Spleen (tissue), 11 donors: ENCODE results near the gene MRGPRX3. TPM values are rescaled to one million over a fixed set of nuclear protein-coding genes. Genes with fewer than 3 reads are reported as not detected.

ENCODE experiments used
- DNase-seq: peaks from one replicate; pipeline ENCODE4 v3.0.0-alpha.2; 2020
- H3K27ac ChIP-seq, 8 donors: fragments of 200-600 bp; sonication (generic) in 7 of 8; 1 replicate in 4 of 8; 2 replicates in 4 of 8; pipeline versions ENCODE4 v1.5.0 to v1.8.0; 2016 to 2021; ENCODE audit warnings: inconsistent platforms in 4 of 8, mild to moderate bottlenecking in 4 of 8, moderate library complexity in 1 of 8
- H3K27me3 ChIP-seq, 7 donors: fragments of 200-600 bp; sonication (generic) in 6 of 7; replicated peaks in 1 of 7; 1 replicate in 4 of 7; 2 replicates in 3 of 7; pipeline versions ENCODE4 v1.5.0 to v1.8.0; 2016 to 2021; ENCODE audit warnings: inconsistent platforms in 3 of 7, mild to moderate bottlenecking in 1 of 7
- H3K36me3 ChIP-seq, 6 donors: fragments of 200-600 bp; sonication (generic) in 5 of 6; 1 replicate in 4 of 6; 2 replicates in 2 of 6; pipeline versions ENCODE4 v1.5.0 to v1.8.0; 2016 to 2021; ENCODE audit warnings: inconsistent platforms in 2 of 6
- H3K4me1 ChIP-seq, 6 donors: fragments of 200-600 bp; sonication (generic) in 5 of 6; 1 replicate in 3 of 6; 2 replicates in 3 of 6; pipeline versions ENCODE4 v1.5.0 to v1.8.0; 2016 to 2021; ENCODE audit warnings: inconsistent platforms in 3 of 6
- H3K4me3 ChIP-seq, 8 donors: fragments of 200-600 bp; sonication (generic) in 7 of 8; 1 replicate in 4 of 8; 2 replicates in 4 of 8; pipeline versions ENCODE4 v1.5.0 to v1.8.0; 2016 to 2021; ENCODE audit warnings: inconsistent platforms in 4 of 8, mild to moderate bottlenecking in 4 of 8, moderate library complexity in 2 of 8
- H3K9me3 ChIP-seq, 8 donors: fragments of 200-600 bp; sonication (generic) in 7 of 8; 1 replicate in 4 of 8; 2 replicates in 4 of 8; pipeline versions ENCODE4 v1.5.0 to v1.8.0; 2016 to 2021; ENCODE audit warnings: inconsistent platforms in 4 of 8
- CTCF ChIP-seq, 11 experiments: fragments of 200-600 bp in 7 of 11; fragments of 450-650 bp in 4 of 11; sonication (generic) in 4 of 11; IDR thresholded peaks in 8 of 11; conservative IDR thresholded peaks in 3 of 11; 1 replicate in 7 of 11; 2 replicates in 4 of 11; pipeline versions ENCODE4 v1.4.0 to v1.8.0; 2016 to 2021; ENCODE audit warnings: antibody characterized with exemption in 11 of 11, inconsistent platforms in 4 of 11, mild to moderate bottlenecking in 1 of 11
- POLR2A ChIP-seq, 3 donors: fragments of 450-650 bp; IDR thresholded peaks; one replicate each; pipeline ENCODE4 v1.5.1; 2017; ENCODE audit warnings: antibody characterized with exemption in 3 of 3, mild to moderate bottlenecking in 1 of 3
- POLR2AphosphoS5 ChIP-seq, 3 donors: sonication (generic); formaldehyde crosslinking; IDR thresholded peaks; one replicate each; pipeline ENCODE4 v1.5.1; 2017; ENCODE audit warnings: antibody characterized with exemption in 3 of 3
- WGBS, 5 donors: extraction: QIAGEN DNeasy Blood & Tissue Kit in 3 of 5; methylation state at CpG; one replicate each; pipeline versions ENCODE4 v1.1.5 to v1.1.7; 2013 to 2018; 5-methylcytosine and 5-hydroxymethylcytosine counted together
- intact Hi-C: fragments of 100-400 bp; cut with DNase I; formaldehyde crosslinking; loops from one replicate; pipeline ENCODE4 v1.15.0; 2023; ENCODE audit warnings: low total_unique reads
- polyA plus RNA-seq, 3 donors: library from polyadenylated mRNA; stranded (reverse); fragments of 200-250 nt; gene quantifications; one replicate each; pipeline ENCODE4 v1.2.1, GENCODE V29; 2013
- small RNA-seq, 4 donors: library from RNA; depleted of rRNA; stranded (forward); fragments of <200 nt; gene quantifications; one replicate each; pipeline ENCODE3, GENCODE V24; 2016
- total RNA-seq, 7 donors: library from RNA; depleted of rRNA in 3 of 7; stranded (reverse); fragments of >200 nt in 3 of 7; fragmentation: NEBNext Ultra II Directional in 4 of 7; extraction: Animal tissue kit (Norgen Biotek cat#: 25700) in 4 of 7; gene quantifications; one replicate each; pipeline versions ENCODE4 v1.1.0 to v1.2.1, GENCODE V29; 2016 to 2021
- donor health status: healthy with polysubstance abuse.
- donor health status: DM: no; HTN: no; CAD: no; lungs with moderate emphysema.
- donor health status: DM: no; HTN: no; CAD: no.
- donor health status: Bipolar disorder and iron deficiency.
- donor health status: healthy.
- donor health status: DM: no; HTN: no; CAD: no.
- donor health status: DM: yes; HTN: yes; CAD: no.

Gene MRGPRX3
- total and polyA plus RNA-seq, 10 donors, result not detected

- H3K9me3 ChIP-seq, result no peaks in the 10 kb centered on the region
- H3K36me3 ChIP-seq, result no peaks in the 10 kb centered on the region
- no peak within 1 kb of the TSS for H3K4me3 ChIP-seq
- no peak for DNase-seq
- 70 to 83% (median 80%) methylated on average over 3 of the region's 3 CpGs for WGBS, 5 donors
- intact Hi-C loops, result no loop called here
- TF ChIP-seq POLR2AphosphoS5 (IDR thresholded peaks at IDR 0.05) (no peak), CTCF (IDR thresholded peaks at IDR 0.05 in 8 of 11, conservative IDR thresholded peaks at IDR 0.05 in 3 of 11) (no peak), POLR2A (IDR thresholded peaks at IDR 0.05) (no peak)
- peaks cover 0 to 10% (median 0%) of the 10 kb centered on the region in 7 donors for H3K27me3 ChIP-seq
- H3K4me1 ChIP-seq, result no peaks in the 10 kb centered on the region
- no peak within 1 kb of the TSS for H3K27ac ChIP-seq
These were observed 40.3 kb downstream of the MRGPRX3 start, which contains the start of gene MRGPRX4 for GRCh38 chr11:18172666-18173065. MRGPRX4 (plus strand) TSS chr11:18172837; CDS start chr11:18173257, 420 bp downstream.

DNA sequence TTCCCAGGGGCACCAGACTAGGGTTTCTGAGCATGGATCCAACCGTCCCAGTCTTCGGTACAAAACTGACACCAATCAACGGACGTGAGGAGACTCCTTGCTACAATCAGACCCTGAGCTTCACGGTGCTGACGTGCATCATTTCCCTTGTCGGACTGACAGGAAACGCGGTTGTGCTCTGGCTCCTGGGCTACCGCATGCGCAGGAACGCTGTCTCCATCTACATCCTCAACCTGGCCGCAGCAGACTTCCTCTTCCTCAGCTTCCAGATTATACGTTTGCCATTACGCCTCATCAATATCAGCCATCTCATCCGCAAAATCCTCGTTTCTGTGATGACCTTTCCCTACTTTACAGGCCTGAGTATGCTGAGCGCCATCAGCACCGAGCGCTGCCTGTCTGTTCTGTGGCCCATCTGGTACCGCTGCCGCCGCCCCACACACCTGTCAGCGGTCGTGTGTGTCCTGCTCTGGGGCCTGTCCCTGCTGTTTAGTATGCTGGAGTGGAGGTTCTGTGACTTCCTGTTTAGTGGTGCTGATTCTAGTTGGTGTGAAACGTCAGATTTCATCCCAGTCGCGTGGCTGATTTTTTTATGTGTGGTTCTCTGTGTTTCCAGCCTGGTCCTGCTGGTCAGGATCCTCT is 41.0 kb downstream of the MRGPRX3 start:
- Histone ChIP-seq H3K4me1 (no peaks in the 10 kb centered on the region), H3K9me3 (no peaks in the 10 kb centered on the region), H3K36me3 (no peaks in the 10 kb centered on the region), H3K27me3 (peaks cover 0 to 16% (median 0%) of the 10 kb centered on the region in 7 donors), H3K27ac (no peak overlapping the region), H3K4me3 (no peak overlapping the region)
- 78 to 83% (median 81%) methylated on average over 28 of the region's 28 CpGs for WGBS, 5 donors
- intact Hi-C loops, result no loop called here
- no peak for TF ChIP-seq POLR2A (IDR thresholded peaks at IDR 0.05)
- TF ChIP-seq CTCF (IDR thresholded peaks at IDR 0.05 in 8 of 11, conservative IDR thresholded peaks at IDR 0.05 in 3 of 11), result no peak
- no peak for TF ChIP-seq POLR2AphosphoS5 (IDR thresholded peaks at IDR 0.05)
- no peak for DNase-seq

Small RNA genes lying within 50 kb of the gene (small RNA-seq; reads per million reads assigned to genes)
- 0 reads per million in 4 donors for gene HIGD1AP5

Other genes with a start within 250 kb of the MRGPRX3 start
- gene SERGEF, start 119.5 kb upstream of the MRGPRX3 start, total RNA-seq, result 10 to 100 TPM; 29.0 to 43.9 (median 35.9) TPM
- gene SERGEF, start 119.5 kb upstream of the MRGPRX3 start, polyA plus RNA-seq, result 10 to 100 TPM; 46.6 to 55.5 (median 55.1) TPM
- gene TPH1, start 86.3 kb upstream of the MRGPRX3 start, total RNA-seq, result 1 to 10 TPM in 3 of 7 donors, under 1 TPM in 4; 0.59 to 1.9 (median 0.94) TPM
- gene TPH1, start 86.3 kb upstream of the MRGPRX3 start, polyA plus RNA-seq, result under 1 TPM; 0.21 to 0.70 (median 0.38) TPM
- gene SAAL1, start 26.5 kb upstream of the MRGPRX3 start, total RNA-seq, result 10 to 100 TPM; 13.4 to 26.9 (median 15.5) TPM
- 10 to 100 TPM; 12.7 to 17.5 (median 12.9) TPM for gene SAAL1, start 26.5 kb upstream of the MRGPRX3 start, polyA plus RNA-seq
- gene MRGPRX4, start 40.3 kb downstream of the MRGPRX3 start, total RNA-seq, result not detected
- not detected for gene MRGPRX4, start 40.3 kb downstream of the MRGPRX3 start, polyA plus RNA-seq
- not detected for gene SAA4, start 104.2 kb downstream of the MRGPRX3 start, total RNA-seq
- under 1 TPM in 1 of 3 donors, not detected in 2; 0.22 TPM for gene SAA4, start 104.2 kb downstream of the MRGPRX3 start, polyA plus RNA-seq
- 1 to 10 TPM in 1 of 7 donors, under 1 TPM in 1, not detected in 5; 0.49 to 3.2 TPM for gene SAA2, start 116.1 kb downstream of the MRGPRX3 start, total RNA-seq
- gene SAA2, start 116.1 kb downstream of the MRGPRX3 start, polyA plus RNA-seq, result 10 to 100 TPM in 1 of 3 donors, under 1 TPM in 2; 0.19 to 13.1 (median 0.50) TPM
- 1 to 10 TPM in 5 of 7 donors, not detected in 2; 1.0 to 5.6 (median 2.7) TPM for gene SAA1, start 133.7 kb downstream of the MRGPRX3 start, total RNA-seq
- gene SAA1, start 133.7 kb downstream of the MRGPRX3 start, polyA plus RNA-seq, result 10 to 100 TPM in 2 of 3 donors, 1 to 10 TPM in 1; 5.4 to 84.3 (median 69.3) TPM
- 10 to 100 TPM; 25.9 to 35.7 (median 30.0) TPM for gene HPS5, start 189.6 kb downstream of the MRGPRX3 start, total RNA-seq
- gene HPS5, start 189.6 kb downstream of the MRGPRX3 start, polyA plus RNA-seq, result 10 to 100 TPM; 10.3 to 14.1 (median 11.1) TPM
- 10 to 100 TPM; 39.6 to 65.4 (median 52.0) TPM for gene GTF2H1, start 190.0 kb downstream of the MRGPRX3 start, total RNA-seq
- gene GTF2H1, start 190.0 kb downstream of the MRGPRX3 start, polyA plus RNA-seq, result 10 to 100 TPM; 18.1 to 25.1 (median 20.2) TPM